Activated T-cell treated with anti-CD3 and anti-CD28 coated beads, Interleukin-2, amount 50 U/mL, for 4 hours (primary cell): ENCODE measurements around the gene MEIS1. TPM values are rescaled to one million over a fixed set of nuclear protein-coding genes. Genes with fewer than 3 reads are reported as not detected.

Experiments used
- ATAC-seq, 2 donors: fragments of 200-7000 bp; cut with Tn5 transposase; one replicate each; pipeline ENCODE4 v1.10.0; 2021
- DNase-seq: peaks from one replicate; pipeline ENCODE4 v3.0.0-alpha.2; 2020
- H3K27me3 Mint-ChIP-seq: one replicate; pipeline ENCODE4 v1.8.0; 2021; ENCODE audit warnings: low read depth, mixed read lengths
- H3K36me3 Mint-ChIP-seq: one replicate; pipeline ENCODE4 v1.8.0; 2022; ENCODE audit warnings: mixed read lengths; ENCODE audit not compliant: insufficient read depth
- H3K4me1 Mint-ChIP-seq: one replicate; pipeline ENCODE4 v1.8.0; 2021; ENCODE audit warnings: low read depth, mixed read lengths
- H3K4me3 Mint-ChIP-seq: one replicate; pipeline ENCODE4 v1.8.0; 2021; ENCODE audit warnings: mild to moderate bottlenecking, moderate library complexity, mixed read lengths
- H3K9me3 Mint-ChIP-seq: one replicate; pipeline ENCODE4 v1.8.0; 2021; ENCODE audit warnings: mixed read lengths
- total RNA-seq, 3 donors: library from RNA; stranded (reverse); gene quantifications; one replicate each; pipeline ENCODE4 v1.2.1, GENCODE V29; 2021

Gene MEIS1
- total RNA-seq, 3 donors from 2014 or later: 0.46 to 0.53 (median 0.46) TPM

- DNase-seq: no peak
- Mint-ChIP-seq H3K4me3 (no peak overlapping the region), H3K4me1 (peaks cover 8% of the 10 kb centered on the region), H3K27me3 (peaks cover 48% of the 10 kb centered on the region), H3K36me3 (no peaks in the 10 kb centered on the region), H3K9me3 (no peaks in the 10 kb centered on the region)
- ATAC-seq: no peak
Measured at GRCh38 chr2:66578687-66579106, 143.8 kb downstream of the MEIS1 start.

GRCh38 chr2:66579186-66580126, 144.5 kb downstream of the MEIS1 start:
- no peak for DNase-seq
- Mint-ChIP-seq H3K9me3 (no peaks in the 10 kb centered on the region), H3K4me1 (peaks cover 8% of the 10 kb centered on the region), H3K4me3 (no peak overlapping the region), H3K36me3 (no peaks in the 10 kb centered on the region), H3K27me3 (peaks cover 48% of the 10 kb centered on the region)
- no peak for ATAC-seq

- H3K4me3 Mint-ChIP-seq: no peak overlapping the region
- H3K36me3 Mint-ChIP-seq: no peaks in the 10 kb centered on the region
- DNase-seq (no peak), ATAC-seq (no peak)
- peaks cover 3% of the 10 kb centered on the region for H3K4me1 Mint-ChIP-seq
- H3K27me3 Mint-ChIP-seq: peaks cover 48% of the 10 kb centered on the region
- no peaks in the 10 kb centered on the region for H3K9me3 Mint-ChIP-seq
Measured at GRCh38 chr2:66580166-66581049, 145.5 kb downstream of the MEIS1 start.

GRCh38 chr2:66581339-66582103, 146.6 kb downstream of the MEIS1 start:
- DNase-seq (no peak), ATAC-seq (peak in 1 of 2 donors; percentile 18)
- H3K27me3 Mint-ChIP-seq: peaks cover 47% of the 10 kb centered on the region
- no peak overlapping the region for H3K4me3 Mint-ChIP-seq
- H3K4me1 Mint-ChIP-seq: peaks cover 2% of the 10 kb centered on the region
- no peaks in the 10 kb centered on the region for H3K9me3 Mint-ChIP-seq
- no peaks in the 10 kb centered on the region for H3K36me3 Mint-ChIP-seq

GRCh38 chr2:66582104-66582986, 147.4 kb downstream of the MEIS1 start:
- Mint-ChIP-seq H3K4me3 (no peak overlapping the region), H3K4me1 (peaks cover 2% of the 10 kb centered on the region), H3K9me3 (no peaks in the 10 kb centered on the region), H3K36me3 (no peaks in the 10 kb centered on the region), H3K27me3 (peaks cover 39% of the 10 kb centered on the region)
- DNase-seq (no peak), ATAC-seq (no peak)

- Mint-ChIP-seq H3K27me3 (peaks cover 31% of the 10 kb centered on the region), H3K4me3 (no peak overlapping the region), H3K36me3 (no peaks in the 10 kb centered on the region), H3K4me1 (peaks cover 2% of the 10 kb centered on the region), H3K9me3 (no peaks in the 10 kb centered on the region)
- ATAC-seq (no peak), DNase-seq (no peak)
Measured at GRCh38 chr2:66582987-66583880, 148.3 kb downstream of the MEIS1 start.

GRCh38 chr2:66583881-66584280, 149.0 kb downstream of the MEIS1 start:
- Mint-ChIP-seq H3K4me3 (no peak overlapping the region), H3K36me3 (no peaks in the 10 kb centered on the region), H3K9me3 (no peaks in the 10 kb centered on the region), H3K27me3 (peaks cover 24% of the 10 kb centered on the region), H3K4me1 (peaks cover 2% of the 10 kb centered on the region)
- DNase-seq (no peak), ATAC-seq (no peak)

- Mint-ChIP-seq H3K9me3 (peaks cover 9% of the 10 kb centered on the region), H3K4me1 (peaks cover 2% of the 10 kb centered on the region), H3K4me3 (no peak overlapping the region), H3K36me3 (no peaks in the 10 kb centered on the region), H3K27me3 (peaks cover 13% of the 10 kb centered on the region)
- DNase-seq: no peak
- no peak for ATAC-seq
Measured at GRCh38 chr2:66585587-66585986, 150.7 kb downstream of the MEIS1 start.

- peaks cover 9% of the 10 kb centered on the region for H3K9me3 Mint-ChIP-seq
- ATAC-seq (no peak), DNase-seq (no peak)
- H3K36me3 Mint-ChIP-seq: no peaks in the 10 kb centered on the region
- H3K4me1 Mint-ChIP-seq: no peaks in the 10 kb centered on the region
- no peak overlapping the region for H3K4me3 Mint-ChIP-seq
- peaks cover 7% of the 10 kb centered on the region for H3K27me3 Mint-ChIP-seq
Measured at GRCh38 chr2:66587216-66587615, 152.3 kb downstream of the MEIS1 start.

- no peaks in the 10 kb centered on the region for H3K27me3 Mint-ChIP-seq
Measured at GRCh38 chr2:66594001-66594400, 159.1 kb downstream of the MEIS1 start.

GRCh38 chr2:66595556-66595955, 160.6 kb downstream of the MEIS1 start:
- ATAC-seq: no peak

More at GRCh38 chr2:66594001-66594400, 159.1 kb downstream of the MEIS1 start:
- Mint-ChIP-seq H3K9me3 (peaks cover 9% of the 10 kb centered on the region), H3K36me3 (no peaks in the 10 kb centered on the region), H3K4me1 (no peaks in the 10 kb centered on the region), H3K4me3 (no peak overlapping the region)
- ATAC-seq (no peak), DNase-seq (no peak)

GRCh38 chr2:66596256-66596655, 161.3 kb downstream of the MEIS1 start:
- Mint-ChIP-seq H3K4me3 (no peak overlapping the region), H3K4me1 (no peaks in the 10 kb centered on the region), H3K27me3 (no peaks in the 10 kb centered on the region), H3K9me3 (no peaks in the 10 kb centered on the region), H3K36me3 (no peaks in the 10 kb centered on the region)
- DNase-seq (no peak), ATAC-seq (no peak)

More at GRCh38 chr2:66595556-66595955, 160.6 kb downstream of the MEIS1 start:
- no peaks in the 10 kb centered on the region for H3K4me1 Mint-ChIP-seq
- H3K9me3 Mint-ChIP-seq: no peaks in the 10 kb centered on the region
- DNase-seq: no peak
- H3K4me3 Mint-ChIP-seq: no peak overlapping the region
- H3K36me3 Mint-ChIP-seq: no peaks in the 10 kb centered on the region
- H3K27me3 Mint-ChIP-seq: no peaks in the 10 kb centered on the region
